Heart left ventricle (tissue), 16 donors: ENCODE measurements around the gene ADARB1. TPM values are rescaled to one million over a fixed set of nuclear protein-coding genes. Genes with fewer than 3 reads are reported as not detected.

ENCODE experiments used
- ATAC-seq, 4 donors: fragments of 200-7000 bp; cut with Tn5 transposase; one replicate each; pipeline ENCODE4 v1.9.1; 2020 to 2022; ENCODE audit warnings: moderate library complexity in 4 of 4, mild to moderate bottlenecking in 3 of 4, moderate number of reproducible peaks in 1 of 4
- DNase-seq, 5 donors: peaks; one replicate each; pipeline ENCODE4 v3.0.0-alpha.2; 2020
- H3K27ac ChIP-seq, 12 donors: fragments of 200-600 bp; sonication (generic) in 4 of 12; one replicate each; pipeline versions ENCODE4 v1.5.0 to v1.8.0; 2016 to 2022; ENCODE audit warnings: mild to moderate bottlenecking in 2 of 12
- H3K27me3 ChIP-seq, 9 donors: fragments of 200-600 bp; sonication (generic) in 2 of 9; one replicate each; pipeline versions ENCODE4 v1.5.1 to v1.8.0; 2016 to 2022; ENCODE audit warnings: mild to moderate bottlenecking in 3 of 9
- H3K36me3 ChIP-seq, 9 donors: fragments of 200-600 bp; sonication (generic) in 2 of 9; one replicate each; pipeline versions ENCODE4 v1.5.0 to v1.8.0; 2018 to 2022; ENCODE audit warnings: mild to moderate bottlenecking in 2 of 9
- H3K4me1 ChIP-seq, 12 donors: fragments of 200-600 bp; sonication (generic) in 4 of 12; one replicate each; pipeline versions ENCODE4 v1.5.0 to v1.8.0; 2016 to 2022; ENCODE audit warnings: mild to moderate bottlenecking in 3 of 12
- H3K4me3 ChIP-seq, 12 donors: fragments of 200-600 bp; sonication (generic) in 4 of 12; one replicate each; pipeline versions ENCODE4 v1.5.0 to v1.8.0; 2017 to 2022; ENCODE audit warnings: mild to moderate bottlenecking in 9 of 12, moderate library complexity in 4 of 12
- H3K9me3 ChIP-seq, 12 donors: fragments of 200-600 bp; sonication (generic) in 4 of 12; one replicate each; pipeline versions ENCODE4 v1.5.0 to v1.8.0; 2016 to 2022; ENCODE audit warnings: mild to moderate bottlenecking in 1 of 12
- POLR2A ChIP-seq, 2 donors: fragments of 450-650 bp; IDR thresholded peaks; one replicate each; pipeline ENCODE4 v1.6.1; 2017; ENCODE audit warnings: antibody characterized with exemption in 2 of 2, mild to moderate bottlenecking in 2 of 2, moderate library complexity in 2 of 2
- WGBS, 4 donors: extraction: QIAGEN DNeasy Blood & Tissue Kit in 2 of 4; methylation state at CpG; one replicate each; pipeline versions ENCODE4 v1.1.5 to v1.1.7; 2013 to 2018; 5-methylcytosine and 5-hydroxymethylcytosine counted together
- intact Hi-C, 10 donors: fragments of 100-400 bp; cut with DNase I; formaldehyde crosslinking; loops; one replicate each; pipeline versions ENCODE4 v1.11.1 to v1.14.2; 2022
- polyA plus RNA-seq, 2 donors: library from polyadenylated mRNA; stranded (reverse); fragments of 200-250 nt; gene quantifications; one replicate each; pipeline ENCODE4 v1.2.3, GENCODE V29; 2013
- total RNA-seq, 9 donors: library from RNA; depleted of rRNA in 2 of 9; stranded (reverse); fragments of >200 nt in 2 of 9; fragmentation: NEBNext Ultra II Directional in 3 of 9; extraction: Animal tissue kit (Norgen Biotek cat#: 25700) in 3 of 9; gene quantifications; one replicate each; pipeline versions ENCODE4 v1.1.0 to v1.2.4, GENCODE V29; 2016 to 2023
- TF ChIP-seq, protein P1 (sequence below), 12 donors: fragments of 200-600 bp; sonication (generic) in 4 of 12; IDR thresholded peaks; one replicate each; pipeline versions ENCODE4 v1.5.0 to v1.8.0; 2018 to 2022; ENCODE audit warnings: antibody characterized with exemption in 12 of 12, mild to moderate bottlenecking in 5 of 12
- donor health status: ischemic (EF 13 %, LVEDD 7.1; RV severe dilation, severe dysfunction).
- donor health status: healthy with polysubstance abuse.
- donor health status: DM: no; HTN: yes; CAD: no.
- donor health status: DM: no; HTN: no; CAD: no.
- donor health status: ischemic (EF 25% LVEDD 6.9; RV normal size, moderate dysfunction).
- donor health status: ischemic (EF 25% LVEDD 5.7; RV mildly dilated, moderate dysfunction).
- donor health status: healthy.
- donor health status: DM: yes; HTN: yes; CAD: no.
- donor health status: ischemic (EF 35%, LVEDD 5.7; RV mildly dilated, moderate dysfunction).
- donor health status: nonischemic (EF 11% LVEDD 7.7; RV severe dilation, severe dysfunction).
- donor health status: DM: yes; HTN: yes; CAD: no.
- donor health status: PGD.
- donor health status: ischemic (EF 29% LVEDD 5.4; RV normal size, mild dysfunction).
- donor health status: nonischemic (EF 23%, LVEDD 6.1; RV moderate dilation, normal function).

Gene ADARB1
- total and polyA plus RNA-seq, 11 donors, result 6.9 to 16.3 (median 12.0) TPM

DNA sequence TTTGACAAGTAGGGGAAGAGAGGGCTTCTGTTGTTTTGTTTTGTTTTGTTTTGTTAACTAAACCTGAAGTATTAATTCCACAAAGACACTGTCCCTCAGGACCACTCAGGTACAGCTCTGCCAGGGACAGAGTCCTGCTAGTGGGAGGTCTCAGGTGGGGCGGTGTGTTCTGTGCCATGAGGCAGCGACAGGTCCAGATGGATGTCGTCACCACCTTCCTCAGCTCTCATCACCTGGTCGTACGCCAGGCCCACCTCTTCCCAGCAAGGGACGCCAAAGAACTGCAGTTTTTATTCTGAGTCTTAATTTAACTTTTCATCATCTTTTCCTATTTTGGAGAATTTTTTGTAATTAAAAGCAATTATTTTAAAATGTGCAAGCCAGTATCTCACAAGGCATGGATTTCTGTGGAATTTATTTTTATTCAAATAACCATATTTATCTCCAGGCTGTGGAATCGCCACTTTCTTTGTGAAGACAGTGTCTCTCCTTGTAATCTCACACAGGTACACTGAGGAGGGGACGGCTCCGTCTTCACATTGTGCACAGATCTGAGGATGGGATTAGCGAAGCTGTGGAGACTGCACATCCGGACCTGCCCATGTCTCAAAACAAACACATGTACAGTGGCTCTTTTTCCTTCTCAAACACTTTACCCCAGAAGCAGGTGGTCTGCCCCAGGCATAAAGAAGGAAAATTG, 150.8 kb downstream of the ADARB1 start:
- Histone ChIP-seq H3K27ac (no peak overlapping the region), H3K9me3 (no peaks in the 10 kb centered on the region), H3K4me1 (peaks cover 0 to 5% (median 0%) of the 10 kb centered on the region in 12 donors), H3K4me3 (no peak overlapping the region), H3K36me3 (peaks cover 0 to 38% (median 36%) of the 10 kb centered on the region in 9 donors), H3K27me3 (peaks cover 0 to 4% (median 0%) of the 10 kb centered on the region in 9 donors)
- DNase-seq (no peak), ATAC-seq (no peak)
- 86 to 89% (median 87%) methylated on average over 11 of the region's 11 CpGs for WGBS, 4 donors
- no peak for TF ChIP-seq POLR2A (IDR thresholded peaks at IDR 0.05)
- TF ChIP-seq, protein P1, sequence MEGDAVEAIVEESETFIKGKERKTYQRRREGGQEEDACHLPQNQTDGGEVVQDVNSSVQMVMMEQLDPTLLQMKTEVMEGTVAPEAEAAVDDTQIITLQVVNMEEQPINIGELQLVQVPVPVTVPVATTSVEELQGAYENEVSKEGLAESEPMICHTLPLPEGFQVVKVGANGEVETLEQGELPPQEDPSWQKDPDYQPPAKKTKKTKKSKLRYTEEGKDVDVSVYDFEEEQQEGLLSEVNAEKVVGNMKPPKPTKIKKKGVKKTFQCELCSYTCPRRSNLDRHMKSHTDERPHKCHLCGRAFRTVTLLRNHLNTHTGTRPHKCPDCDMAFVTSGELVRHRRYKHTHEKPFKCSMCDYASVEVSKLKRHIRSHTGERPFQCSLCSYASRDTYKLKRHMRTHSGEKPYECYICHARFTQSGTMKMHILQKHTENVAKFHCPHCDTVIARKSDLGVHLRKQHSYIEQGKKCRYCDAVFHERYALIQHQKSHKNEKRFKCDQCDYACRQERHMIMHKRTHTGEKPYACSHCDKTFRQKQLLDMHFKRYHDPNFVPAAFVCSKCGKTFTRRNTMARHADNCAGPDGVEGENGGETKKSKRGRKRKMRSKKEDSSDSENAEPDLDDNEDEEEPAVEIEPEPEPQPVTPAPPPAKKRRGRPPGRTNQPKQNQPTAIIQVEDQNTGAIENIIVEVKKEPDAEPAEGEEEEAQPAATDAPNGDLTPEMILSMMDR (IDR thresholded peaks at IDR 0.05), result no peak
- intact Hi-C loops, result no loop called here

DNA sequence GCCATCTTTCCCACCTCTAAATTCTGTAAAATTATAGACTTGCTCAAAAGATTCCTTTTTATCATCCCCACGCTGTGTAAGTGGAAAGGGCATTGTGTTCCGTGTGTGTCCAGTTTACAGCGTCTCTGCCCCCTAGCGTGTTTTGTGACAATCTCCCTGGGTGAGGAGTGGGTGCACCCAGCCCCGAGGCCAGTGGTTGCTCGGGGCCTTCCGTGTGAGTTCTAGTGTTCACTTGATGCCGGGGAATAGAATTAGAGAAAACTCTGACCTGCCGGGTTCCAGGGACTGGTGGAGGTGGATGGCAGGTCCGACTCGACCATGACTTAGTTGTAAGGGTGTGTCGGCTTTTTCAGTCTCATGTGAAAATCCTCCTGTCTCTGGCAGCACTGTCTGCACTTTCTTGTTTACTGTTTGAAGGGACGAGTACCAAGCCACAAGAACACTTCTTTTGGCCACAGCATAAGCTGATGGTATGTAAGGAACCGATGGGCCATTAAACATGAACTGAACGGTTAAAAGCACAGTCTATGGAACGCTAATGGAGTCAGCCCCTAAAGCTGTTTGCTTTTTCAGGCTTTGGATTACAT, 151.5 kb downstream of the ADARB1 start:
- Histone ChIP-seq H3K4me3 (no peak overlapping the region), H3K9me3 (no peaks in the 10 kb centered on the region), H3K27me3 (peaks cover 0 to 4% (median 0%) of the 10 kb centered on the region in 9 donors), H3K4me1 (peaks cover 0 to 5% (median 0%) of the 10 kb centered on the region in 12 donors), H3K36me3 (peaks cover 0 to 33% (median 30%) of the 10 kb centered on the region in 9 donors), H3K27ac (no peak overlapping the region)
- DNase-seq (no peak), ATAC-seq (no peak)
- 87 to 89% (median 88%) methylated on average over 16 of the region's 16 CpGs for WGBS, 4 donors
- intact Hi-C loops, result no loop called here
- TF ChIP-seq, protein P1 (IDR thresholded peaks at IDR 0.05), result no peak
- no peak for TF ChIP-seq POLR2A (IDR thresholded peaks at IDR 0.05)

DNA sequence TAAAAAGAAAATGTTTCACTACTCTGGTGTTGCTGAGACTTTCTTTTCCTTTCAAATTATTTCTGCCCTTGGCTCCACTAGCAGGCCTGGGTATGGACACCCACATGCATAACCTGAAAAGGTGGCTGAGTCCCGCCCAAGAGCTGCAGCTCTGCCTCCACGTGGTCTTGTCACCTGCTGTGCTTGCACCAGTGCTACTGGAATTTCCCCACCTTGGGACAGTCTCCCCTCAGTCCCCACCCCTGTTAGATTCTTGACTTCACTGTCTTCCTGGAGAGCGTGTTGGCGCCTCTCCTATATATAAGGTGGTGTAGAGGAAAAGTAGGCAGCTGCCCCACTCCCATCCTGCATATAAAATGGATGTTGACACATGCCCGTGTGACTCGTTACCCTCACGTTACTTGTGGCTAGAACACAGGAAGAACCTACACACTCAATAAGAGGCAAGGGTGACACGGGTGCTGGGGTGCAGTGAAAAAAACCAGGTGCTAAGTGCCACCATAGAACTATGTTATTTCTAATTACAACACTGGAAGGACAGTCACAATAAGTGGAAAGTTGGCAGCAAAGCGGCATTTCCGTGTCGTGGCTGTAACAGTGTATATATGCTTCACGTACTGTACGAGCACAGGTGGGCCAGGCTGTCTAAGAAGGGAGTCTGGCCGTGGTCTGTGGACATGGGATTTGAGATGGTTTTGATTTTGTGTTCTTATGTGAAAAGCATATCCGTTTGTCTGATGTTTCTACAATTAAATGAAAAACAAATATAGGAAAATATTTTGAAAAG, 152.4 kb downstream of the ADARB1 start:
- H3K36me3 ChIP-seq, result peaks cover 0 to 24% (median 21%) of the 10 kb centered on the region in 9 donors
- H3K4me1 ChIP-seq, result peaks cover 0 to 5% (median 0%) of the 10 kb centered on the region in 12 donors
- no peak overlapping the region for H3K27ac ChIP-seq
- DNase-seq (no peak), ATAC-seq (no peak)
- H3K4me3 ChIP-seq, result no peak overlapping the region
- TF ChIP-seq, protein P1 (IDR thresholded peaks at IDR 0.05), result no peak
- TF ChIP-seq POLR2A (IDR thresholded peaks at IDR 0.05), result no peak
- intact Hi-C loops, result no loop called here
- peaks cover 0 to 4% (median 0%) of the 10 kb centered on the region in 9 donors for H3K27me3 ChIP-seq
- H3K9me3 ChIP-seq, result no peaks in the 10 kb centered on the region
- 61 to 73% (median 65%) methylated on average over 15 of the region's 15 CpGs for WGBS, 4 donors

DNA sequence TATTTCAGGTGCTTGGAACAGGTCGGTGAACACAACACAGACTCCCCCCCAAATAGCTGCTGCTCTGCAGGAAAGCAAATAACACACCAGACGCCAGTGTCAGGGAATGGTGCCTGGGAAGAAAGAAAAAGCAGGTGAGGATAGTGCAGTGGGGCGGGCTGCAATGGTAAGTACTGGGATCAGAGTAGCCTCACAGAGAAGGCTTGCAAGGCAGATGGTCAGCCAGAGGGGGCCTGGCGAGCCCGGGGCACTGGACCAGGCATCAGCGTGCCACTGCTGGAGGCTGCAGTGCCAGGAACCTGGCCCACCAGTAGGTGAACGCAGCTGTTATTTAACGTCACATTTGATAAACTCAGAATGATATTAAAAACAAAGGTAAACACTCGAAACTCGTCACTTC, 153.4 kb downstream of the ADARB1 start:
- TF ChIP-seq, protein P1 (IDR thresholded peaks at IDR 0.05), result no peak
- no peak for TF ChIP-seq POLR2A (IDR thresholded peaks at IDR 0.05)
- Histone ChIP-seq H3K27ac (no peak overlapping the region), H3K4me1 (peaks cover 0 to 5% (median 0%) of the 10 kb centered on the region in 12 donors), H3K4me3 (no peak overlapping the region), H3K36me3 (peaks cover 0 to 14% (median 11%) of the 10 kb centered on the region in 9 donors), H3K27me3 (peaks cover 0 to 8% (median 0%) of the 10 kb centered on the region in 9 donors), H3K9me3 (no peaks in the 10 kb centered on the region)
- DNase-seq (no peak), ATAC-seq (no peak)
- intact Hi-C loops, result no loop called here
- 70 to 82% (median 79%) methylated on average over 10 of the region's 10 CpGs for WGBS, 4 donors
